Cardiac fibroblast (primary cell): ENCODE results near the gene MCUB.

Experiments used
- DNase-seq, 2 donors: peaks; one replicate each; pipeline versions ENCODE4 v3.0.0 to v3.0.0-alpha.2; 2010; ENCODE audit warnings: low read depth in 2 of 2
- H3K4me3 ChIP-seq, 2 donors: replicated peaks in 1 of 2; 1 replicate in 1 of 2; 2 replicates in 1 of 2; pipeline ENCODE4 v1.5.1; 2011; ENCODE audit warnings: low read depth in 2 of 2, low read length in 2 of 2, mild to moderate bottlenecking in 2 of 2, moderate library complexity in 1 of 2
- TF ChIP-seq, protein P1 (sequence below): IDR thresholded peaks from one replicate; pipeline ENCODE4 v1.5.1; 2011; ENCODE audit warnings: low read depth, mild to moderate bottlenecking, low read length, inconsistent platforms

MCUB gene

DNA sequence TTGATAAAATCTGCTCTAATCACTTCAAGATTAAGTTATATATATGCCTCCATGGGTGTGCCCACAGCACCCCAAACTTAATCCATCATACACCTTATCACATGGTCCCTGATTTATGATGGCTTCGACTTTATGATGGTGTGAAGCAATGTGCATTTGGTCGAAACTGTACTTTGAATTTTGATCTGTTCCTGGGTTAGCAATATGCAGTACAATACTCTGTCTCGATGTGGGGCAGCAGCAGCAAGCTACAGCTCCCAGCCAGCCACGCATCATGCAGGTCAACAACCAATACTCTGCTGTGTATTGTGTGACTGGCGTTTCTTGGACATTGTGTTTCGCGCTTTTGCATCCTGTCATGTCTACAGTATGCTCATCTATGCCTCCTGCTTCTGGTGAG lies 62.6 kb downstream of the MCUB start:
- no peak overlapping the region for H3K4me3 ChIP-seq
- TF ChIP-seq, protein P1, sequence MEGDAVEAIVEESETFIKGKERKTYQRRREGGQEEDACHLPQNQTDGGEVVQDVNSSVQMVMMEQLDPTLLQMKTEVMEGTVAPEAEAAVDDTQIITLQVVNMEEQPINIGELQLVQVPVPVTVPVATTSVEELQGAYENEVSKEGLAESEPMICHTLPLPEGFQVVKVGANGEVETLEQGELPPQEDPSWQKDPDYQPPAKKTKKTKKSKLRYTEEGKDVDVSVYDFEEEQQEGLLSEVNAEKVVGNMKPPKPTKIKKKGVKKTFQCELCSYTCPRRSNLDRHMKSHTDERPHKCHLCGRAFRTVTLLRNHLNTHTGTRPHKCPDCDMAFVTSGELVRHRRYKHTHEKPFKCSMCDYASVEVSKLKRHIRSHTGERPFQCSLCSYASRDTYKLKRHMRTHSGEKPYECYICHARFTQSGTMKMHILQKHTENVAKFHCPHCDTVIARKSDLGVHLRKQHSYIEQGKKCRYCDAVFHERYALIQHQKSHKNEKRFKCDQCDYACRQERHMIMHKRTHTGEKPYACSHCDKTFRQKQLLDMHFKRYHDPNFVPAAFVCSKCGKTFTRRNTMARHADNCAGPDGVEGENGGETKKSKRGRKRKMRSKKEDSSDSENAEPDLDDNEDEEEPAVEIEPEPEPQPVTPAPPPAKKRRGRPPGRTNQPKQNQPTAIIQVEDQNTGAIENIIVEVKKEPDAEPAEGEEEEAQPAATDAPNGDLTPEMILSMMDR = no peak
- no peak for DNase-seq

DNA sequence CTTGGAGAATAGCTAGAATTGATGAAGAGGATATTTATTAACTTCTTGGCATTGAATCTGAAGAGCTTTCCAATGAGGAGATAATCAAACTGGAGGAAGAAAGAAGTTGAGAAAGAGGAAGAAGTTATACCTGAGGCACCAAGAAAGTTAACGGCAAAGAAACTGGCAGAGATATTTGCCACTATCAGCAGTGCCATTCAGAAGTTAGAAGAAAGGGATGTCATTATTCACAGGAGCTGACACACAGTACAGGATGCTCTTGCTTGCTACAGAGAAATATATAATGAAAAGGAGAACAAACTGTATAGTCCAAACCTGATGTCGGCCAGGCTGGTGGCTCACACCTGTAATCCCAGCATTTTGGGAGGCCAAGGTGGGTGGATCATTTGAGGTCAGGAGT lies 64.5 kb downstream of the MCUB start:
- TF ChIP-seq, protein P1 = no peak

DNA sequence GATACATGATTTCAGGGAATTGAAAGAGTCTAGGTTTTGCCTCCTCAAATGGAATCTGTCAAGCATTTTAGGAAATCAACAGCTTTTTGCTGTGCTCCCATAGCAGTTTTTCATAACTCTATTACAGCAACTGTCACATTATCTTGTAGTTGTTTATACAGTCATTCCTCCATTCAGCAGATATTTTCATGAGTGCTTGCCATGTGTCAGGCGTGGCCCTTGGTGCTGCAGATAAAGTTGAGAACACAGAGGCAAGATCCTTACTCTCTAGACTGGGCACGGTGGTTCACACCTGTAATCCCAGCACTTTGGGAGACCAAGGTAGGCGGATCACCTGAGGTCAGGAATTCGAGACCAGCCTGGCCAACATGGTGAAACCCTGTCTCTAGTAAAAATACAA lies 67.3 kb downstream of the MCUB start:
- no peak for DNase-seq
- TF ChIP-seq, protein P1 = no peak
- H3K4me3 ChIP-seq = no peak overlapping the region

More for the DNA sequence above, 64.5 kb downstream of the MCUB start:
- H3K4me3 ChIP-seq = no peak overlapping the region
- no peak for DNase-seq

DNA sequence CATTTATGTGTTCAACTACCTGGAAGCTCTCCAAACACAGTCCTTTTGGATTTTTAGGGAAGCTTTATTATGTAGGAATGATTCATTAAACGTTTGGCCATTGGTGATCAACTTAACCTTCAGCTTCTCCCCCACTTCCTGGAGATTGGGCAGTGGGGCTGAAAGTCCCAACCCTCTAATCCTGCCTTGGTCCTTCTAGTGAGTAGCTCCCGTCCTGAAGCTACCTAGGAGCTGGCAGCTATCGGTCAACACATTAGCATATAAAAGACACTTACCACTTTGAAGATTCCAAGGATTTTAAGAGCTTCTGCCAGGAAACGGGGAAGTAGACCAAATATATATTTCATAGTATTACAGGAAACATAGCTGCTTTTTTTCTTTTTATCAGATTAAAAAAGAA lies 69.7 kb downstream of the MCUB start:
- no peak for DNase-seq
- TF ChIP-seq, protein P1 = no peak
- no peak overlapping the region for H3K4me3 ChIP-seq

DNA sequence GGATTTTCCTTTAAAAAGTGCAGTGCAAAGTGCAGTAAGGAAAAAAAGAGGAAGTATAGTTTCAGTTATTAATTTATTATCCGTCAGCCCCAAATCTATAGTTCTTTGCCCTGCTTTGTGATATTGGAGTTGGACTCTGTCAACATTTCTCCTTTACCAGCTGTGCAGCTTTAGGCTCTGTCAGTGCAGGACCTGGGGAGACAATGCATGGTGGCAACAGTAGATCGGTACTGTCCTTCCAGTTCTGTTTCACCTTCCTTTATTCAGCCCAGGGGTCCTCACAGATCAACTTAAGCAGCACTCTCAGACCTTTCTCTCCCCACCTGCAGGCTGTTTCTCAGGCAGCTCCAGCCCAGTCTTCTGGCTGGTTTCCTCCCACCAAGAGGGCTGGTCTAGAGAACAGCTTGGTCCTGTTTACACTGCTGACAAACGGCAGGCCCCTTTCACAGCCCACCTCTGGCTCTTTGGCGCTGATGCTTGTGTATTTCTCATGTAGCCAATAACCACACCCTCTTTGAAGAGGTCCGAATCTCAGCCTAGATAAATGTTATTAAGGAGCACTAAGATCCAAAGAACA lies 71.6 kb downstream of the MCUB start:
- H3K4me3 ChIP-seq = no peak overlapping the region

DNA sequence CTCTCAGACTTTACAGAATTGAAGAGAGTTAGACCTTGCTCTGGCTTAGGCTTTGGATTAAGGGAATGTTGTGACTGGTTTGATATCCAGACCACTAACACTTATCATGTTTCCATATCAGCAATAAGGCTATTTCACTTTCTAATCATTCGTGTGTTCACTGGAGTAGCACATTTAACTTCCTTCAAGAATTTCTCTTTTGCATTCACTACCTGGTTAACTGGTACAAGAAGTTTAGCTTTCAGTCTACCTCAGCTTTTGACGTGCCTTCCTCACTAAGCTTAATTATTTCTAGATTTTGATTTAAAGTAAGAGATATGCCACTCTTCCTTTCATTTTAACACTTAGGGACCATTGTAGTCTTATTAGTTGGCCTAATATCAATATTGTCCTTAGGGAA lies 80.6 kb downstream of the MCUB start:
- no peak for DNase-seq
- no peak overlapping the region for H3K4me3 ChIP-seq
- TF ChIP-seq, protein P1 = no peak

More for the DNA sequence above, 71.6 kb downstream of the MCUB start:
- peak in 1 of 2 donors; percentile 59 for DNase-seq
- TF ChIP-seq, protein P1 = no peak
